ENCODE measurements around the gene METTL22. TPM values are rescaled to one million over a fixed set of nuclear protein-coding genes. Genes with fewer than 3 reads are reported as not detected.

METTL22 gene, protein sequence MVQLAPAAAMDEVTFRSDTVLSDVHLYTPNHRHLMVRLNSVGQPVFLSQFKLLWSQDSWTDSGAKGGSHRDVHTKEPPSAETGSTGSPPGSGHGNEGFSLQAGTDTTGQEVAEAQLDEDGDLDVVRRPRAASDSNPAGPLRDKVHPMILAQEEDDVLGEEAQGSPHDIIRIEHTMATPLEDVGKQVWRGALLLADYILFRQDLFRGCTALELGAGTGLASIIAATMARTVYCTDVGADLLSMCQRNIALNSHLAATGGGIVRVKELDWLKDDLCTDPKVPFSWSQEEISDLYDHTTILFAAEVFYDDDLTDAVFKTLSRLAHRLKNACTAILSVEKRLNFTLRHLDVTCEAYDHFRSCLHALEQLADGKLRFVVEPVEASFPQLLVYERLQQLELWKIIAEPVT
- polyA plus RNA-seq (ENCODE audit: insufficient read length), result 25.6 TPM

DNA sequence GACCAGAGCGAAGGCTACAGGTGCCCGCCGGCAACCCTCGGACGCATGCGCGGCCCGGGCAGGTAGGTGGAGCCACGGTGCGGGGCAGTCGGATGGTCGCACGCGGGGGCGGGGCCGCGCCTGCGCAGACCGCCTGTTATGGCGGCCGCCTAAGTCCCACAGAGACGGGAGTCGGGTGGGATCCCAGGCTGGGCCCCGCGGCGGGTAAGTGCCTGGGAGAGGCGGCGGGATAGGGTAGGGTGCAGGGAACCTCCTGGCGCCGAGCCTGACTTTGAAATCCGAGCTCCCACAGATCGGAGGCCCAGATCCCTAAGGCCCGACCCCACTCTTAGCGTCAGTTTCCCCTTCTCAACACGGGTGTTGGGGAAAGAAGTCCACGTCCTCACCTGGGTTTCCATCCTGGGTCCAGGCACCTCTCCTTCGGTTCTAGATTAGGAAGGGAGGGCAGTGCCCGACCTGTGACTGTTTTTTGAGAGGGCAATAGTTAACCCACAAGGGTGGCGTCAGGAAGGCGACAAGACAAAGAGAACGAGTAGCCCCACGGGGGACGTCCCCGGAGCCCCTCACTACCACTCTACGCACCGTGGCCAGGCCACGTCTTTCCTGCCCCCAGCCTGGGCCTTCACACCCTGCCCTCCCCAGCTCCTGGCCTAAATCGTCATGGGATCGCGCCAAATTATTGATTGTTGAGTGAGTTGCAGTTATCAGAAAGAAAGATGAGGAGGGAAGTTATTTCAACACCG is at the start of gene METTL22:
TSS of gene METTL22 (plus strand) at position 127 of the 743 bp plus-strand sequence. CDS start 3,968 bp downstream, outside the sequence.
- peak; percentile 93 for DNase-seq

DNA sequence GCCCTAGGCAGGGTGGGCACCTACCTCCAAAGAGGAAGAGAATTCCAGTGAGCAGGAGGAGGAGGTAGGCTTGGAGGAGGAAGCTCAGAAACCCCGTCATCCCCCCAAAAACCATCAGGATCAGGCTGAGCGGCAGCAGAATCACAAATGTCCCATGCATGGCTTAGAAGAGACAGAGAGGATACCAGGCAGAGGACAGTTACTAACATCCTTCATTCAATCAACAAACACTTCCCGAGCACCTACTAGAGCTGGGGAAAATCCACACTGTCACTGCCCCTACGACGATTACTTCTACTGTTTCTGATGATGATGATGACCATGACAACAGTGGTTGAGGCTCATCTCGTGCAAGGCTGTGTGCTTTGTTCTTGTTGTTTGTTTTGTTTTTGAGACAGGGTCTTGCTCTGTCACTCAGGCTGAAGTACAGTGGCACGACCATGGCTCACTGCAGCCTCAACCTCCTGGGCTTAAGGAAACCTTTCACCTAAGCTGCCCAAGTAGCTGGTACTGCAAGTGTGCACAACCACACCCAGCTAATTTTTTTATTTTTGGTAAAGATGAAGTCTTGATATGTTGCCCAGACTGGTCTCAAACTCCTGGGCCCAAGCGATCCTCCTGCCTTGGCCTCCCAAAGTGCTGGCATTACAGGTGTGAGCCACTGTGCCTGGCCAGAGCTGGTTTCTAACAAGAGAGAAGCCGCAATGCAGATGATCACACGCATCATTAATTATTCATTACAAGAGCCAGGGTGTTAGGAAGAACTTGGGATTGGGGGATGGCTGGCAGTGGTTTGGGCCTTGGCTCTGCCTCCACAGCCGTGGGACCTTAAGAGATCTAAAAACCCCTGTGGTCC is 49.2 kb upstream of the METTL22 start:
- no peak for DNase-seq

DNA sequence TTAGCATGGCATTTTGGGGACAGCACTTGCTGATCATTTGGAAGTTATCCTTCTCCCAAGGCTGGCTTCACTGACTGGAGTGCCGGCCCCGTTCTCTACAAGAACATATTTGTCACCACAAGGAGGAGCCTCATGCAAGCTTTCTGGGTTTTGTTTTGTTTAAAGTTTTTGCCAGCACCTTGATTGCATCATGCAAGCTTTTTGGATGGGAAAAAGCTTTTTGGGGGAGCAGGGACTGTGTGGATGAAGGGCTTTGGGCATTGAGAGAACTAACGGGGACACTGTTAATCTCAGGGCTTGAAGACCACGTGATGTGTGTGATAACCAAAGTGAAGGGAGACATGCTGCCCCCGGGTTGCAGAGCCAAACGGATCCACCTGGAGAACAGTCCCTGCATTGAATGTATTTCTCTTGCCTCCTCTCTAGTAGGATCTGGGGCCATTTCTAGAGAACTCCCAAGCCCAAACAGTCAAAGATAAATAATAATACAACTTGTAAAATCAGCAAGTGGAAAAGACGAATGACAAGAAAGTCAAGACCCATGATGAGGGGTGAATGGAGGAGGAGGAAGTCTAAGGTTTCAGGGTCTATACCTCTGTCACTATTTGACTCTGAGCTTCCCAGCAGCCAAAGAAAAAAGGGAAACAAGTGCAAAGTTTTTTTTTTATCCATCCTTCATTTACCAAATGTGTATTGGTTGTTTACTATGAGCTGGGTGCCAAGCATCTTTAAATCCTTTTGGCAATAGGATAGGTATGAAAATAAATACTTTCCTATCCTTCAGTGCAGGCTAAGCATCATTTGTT is 48.4 kb upstream of the METTL22 start:
- DNase-seq, result peak; percentile 30

DNA sequence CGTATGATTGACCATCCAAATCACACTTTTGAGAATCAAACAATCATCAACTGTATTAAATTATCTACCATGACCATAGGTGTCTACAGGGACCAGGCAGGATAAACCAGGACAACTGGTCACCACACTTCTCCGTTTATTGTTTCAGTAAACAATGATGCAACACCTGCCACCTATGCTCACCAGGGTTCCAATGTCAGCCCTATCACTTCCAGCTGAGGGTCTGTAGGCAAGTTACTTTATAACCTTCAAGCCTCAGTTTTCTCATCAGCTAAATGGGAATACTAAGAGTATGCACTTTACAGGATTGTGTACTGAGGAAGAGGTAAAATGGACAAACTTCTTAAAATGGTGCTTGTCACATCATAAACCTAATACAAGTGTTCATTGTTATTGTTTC is 46.1 kb upstream of the METTL22 start:
- no peak for DNase-seq

DNA sequence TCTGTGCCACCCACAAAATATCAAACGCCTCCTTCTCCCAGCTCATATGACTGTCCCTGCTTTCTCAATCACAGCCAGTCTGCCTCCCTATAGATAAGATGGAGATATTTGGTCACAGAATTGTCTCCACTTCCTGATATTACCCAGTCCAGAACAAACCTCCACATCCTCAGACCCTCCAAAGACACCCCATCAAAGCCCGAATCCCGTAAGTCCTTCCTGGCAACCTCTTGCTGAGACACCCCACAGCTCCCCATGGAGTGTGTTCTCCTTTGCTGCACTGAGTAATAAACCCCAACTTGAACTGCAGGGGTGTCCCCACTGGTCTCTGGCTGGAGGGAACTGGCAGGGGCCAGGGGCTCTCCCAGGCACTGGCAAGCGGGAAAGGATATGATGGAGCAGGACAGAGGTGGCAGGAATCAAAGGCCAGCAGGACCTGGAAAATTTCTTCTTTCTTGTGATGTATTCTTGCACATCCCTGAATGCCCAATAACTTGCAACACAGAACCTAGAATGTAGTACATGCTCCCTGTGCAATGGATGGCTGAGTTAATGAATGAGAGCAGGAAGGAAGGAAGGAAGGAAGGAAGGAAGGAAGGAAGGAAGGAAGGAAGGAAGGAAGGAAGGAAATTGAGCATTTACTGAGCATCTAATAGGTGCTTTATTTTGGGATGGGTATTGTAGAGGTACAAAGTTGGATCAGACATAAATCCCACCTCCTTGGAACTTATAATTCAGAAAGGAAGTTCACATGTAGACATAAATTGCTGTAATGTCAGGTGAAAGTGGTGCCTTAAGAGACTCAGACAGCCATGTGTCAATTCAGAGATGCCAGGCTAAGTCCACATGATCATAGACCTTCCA is 45.1 kb upstream of the METTL22 start:
- no peak for DNase-seq

DNA sequence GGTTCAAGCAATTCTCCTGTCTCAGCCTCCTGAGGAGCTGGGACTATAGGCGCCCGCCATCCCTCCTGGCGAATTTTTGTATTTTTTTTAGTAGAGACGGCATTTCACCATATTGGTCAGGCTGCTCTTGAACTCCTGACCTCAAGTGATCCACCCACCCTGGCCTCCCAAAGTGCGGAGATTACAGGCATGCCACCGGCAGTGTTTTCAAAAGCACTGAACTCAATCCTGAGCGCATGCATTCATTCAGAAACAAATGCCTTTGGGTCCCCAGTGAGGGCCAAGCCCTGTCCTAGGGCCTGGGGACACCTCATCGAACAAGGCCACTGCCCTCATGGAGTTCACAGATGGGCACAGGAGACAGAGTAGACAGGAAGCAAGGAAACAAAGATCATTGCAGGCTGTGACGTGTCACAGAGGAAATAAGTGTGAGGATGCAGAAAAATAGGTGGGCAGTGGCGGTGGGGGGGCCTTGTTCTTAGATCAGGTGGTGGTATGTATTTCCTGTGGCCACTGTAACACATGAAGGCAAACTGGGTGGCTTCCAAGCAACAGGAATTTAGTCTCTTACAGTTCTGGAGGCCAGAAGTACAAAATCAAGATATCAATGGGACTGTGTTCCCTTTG is 43.7 kb upstream of the METTL22 start:
- no peak for DNase-seq

DNA sequence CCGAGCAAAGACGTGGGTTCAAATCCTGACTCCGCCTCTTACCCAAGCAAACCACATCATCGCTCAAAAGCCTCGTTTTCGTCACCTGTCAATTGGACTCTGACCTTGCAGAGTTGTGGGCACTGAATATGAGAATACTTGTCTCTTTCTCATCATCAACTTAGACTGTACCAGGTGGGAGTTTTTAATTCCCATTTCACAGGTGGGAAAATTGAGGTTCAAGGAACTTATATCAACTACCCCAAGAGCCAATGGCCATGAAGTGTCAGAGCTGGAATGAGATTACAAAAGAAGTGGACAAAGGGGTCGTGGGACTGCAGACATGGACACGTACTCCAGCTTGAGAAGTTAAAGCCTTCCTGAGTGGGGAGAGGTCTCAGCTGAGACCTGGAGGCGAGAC is 41.9 kb upstream of the METTL22 start:
- DNase-seq, result no peak

DNA sequence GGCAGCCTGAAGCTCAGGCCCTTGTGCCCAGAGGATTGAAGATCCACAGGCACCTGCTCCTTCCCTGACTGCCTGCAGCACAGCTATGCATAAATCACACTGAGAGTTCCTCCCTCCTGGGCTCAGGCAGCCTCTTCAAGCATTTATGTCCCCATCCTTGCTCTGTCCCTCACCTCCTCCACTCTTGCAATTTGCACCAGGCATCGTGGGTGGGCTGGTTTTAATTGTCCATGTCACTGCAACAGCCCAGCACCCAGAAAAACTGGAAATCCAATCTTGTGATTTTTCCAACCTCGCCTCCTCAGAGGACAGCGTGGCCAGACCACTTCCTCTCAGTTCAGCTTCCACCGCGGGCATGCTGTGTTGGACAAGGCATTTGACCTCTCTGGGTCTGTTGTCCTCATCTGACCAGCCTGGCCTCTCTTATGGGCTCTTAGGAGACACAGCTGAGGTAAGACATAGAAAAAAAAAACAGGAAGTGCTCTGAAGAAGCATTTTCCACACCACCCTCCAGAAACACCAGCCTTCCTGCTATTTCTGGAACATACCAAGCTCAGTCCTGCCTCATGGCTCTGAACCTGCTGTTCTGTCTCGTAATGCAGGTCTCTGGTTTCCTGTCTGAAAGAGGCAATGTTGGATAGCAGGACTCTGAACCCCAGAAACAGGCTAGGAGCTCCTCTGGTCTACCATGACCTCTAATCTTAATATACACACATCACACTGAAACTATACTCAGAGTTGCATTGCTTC is 39.5 kb upstream of the METTL22 start:
- DNase-seq, result no peak

DNA sequence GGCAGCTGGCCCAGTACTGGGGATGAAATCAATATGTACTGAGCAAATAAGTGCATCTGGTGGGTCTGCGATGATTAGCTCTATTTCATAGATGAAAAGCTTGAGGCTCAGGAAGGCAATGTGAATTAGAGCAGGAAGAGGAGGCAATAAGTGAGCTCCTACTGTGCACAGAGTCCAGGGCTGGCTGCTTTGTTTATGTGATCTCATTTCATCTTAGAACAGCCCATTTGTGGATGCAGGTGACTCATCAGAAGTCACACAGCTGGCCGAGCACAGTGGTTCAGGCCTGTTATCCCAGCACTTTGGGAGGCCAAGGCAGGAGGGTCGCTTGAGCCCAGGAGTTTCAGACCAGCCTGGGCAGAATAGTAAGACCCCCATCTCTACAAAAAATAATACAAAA is 38.3 kb upstream of the METTL22 start:
- no peak for DNase-seq

DNA sequence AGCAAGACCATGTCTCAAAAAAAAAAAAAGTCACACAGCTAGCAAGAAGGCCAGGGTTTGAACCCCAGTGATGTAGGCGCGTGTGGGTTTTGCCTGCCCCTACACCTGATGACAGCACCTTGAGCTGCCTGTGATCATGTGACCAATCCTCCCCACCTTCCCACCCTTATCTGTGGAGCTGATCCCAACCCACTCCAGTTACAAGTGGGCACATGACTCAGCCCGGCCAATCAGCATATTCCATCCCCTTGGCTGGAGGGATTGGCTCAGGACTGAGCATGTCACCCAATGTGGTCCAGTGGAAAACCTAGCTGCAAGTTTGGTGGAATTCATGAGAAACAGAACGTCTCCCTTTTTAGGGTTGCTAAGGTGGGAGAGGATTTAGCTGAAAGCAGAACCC is 37.8 kb upstream of the METTL22 start:
- no peak for DNase-seq

DNA sequence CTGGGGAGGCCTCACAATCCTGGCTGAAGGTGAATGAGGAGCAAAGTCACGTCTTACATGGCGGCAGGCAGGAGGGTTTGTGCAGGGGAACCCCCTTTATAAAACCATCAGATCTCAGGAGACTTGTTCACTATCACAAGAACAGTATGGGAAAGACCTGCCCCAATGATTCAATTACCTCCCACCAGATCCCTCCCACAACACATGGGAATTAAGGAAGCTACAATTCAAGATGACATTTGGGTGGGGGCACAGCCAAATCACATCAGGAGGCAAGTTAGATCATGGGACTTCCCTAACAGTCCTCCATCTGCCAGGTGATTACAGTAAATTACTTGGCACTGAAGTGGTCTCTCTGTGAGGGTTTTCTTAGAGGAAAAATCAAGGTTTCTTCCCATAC is 36.5 kb upstream of the METTL22 start:
- no peak for DNase-seq

DNA sequence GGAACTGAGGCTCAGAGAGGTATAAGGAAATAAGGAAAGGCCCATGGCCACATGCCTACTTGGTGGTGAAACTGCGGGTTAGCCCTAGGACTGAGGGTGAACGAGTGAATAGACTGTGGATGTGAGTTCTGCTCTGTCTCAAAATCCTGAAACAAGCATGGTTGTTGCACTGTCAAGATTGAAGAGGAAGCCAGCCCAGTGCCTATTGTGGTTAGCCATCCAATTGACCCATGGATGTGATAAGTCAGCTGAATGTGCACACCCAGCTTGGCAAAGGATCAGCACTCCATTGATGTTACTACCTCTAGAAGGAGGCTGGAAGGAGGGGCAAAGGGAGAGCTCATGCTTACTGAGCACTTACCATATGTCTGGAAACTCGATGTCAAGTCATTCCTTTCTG is 35.6 kb upstream of the METTL22 start:
- DNase-seq, result no peak

DNA sequence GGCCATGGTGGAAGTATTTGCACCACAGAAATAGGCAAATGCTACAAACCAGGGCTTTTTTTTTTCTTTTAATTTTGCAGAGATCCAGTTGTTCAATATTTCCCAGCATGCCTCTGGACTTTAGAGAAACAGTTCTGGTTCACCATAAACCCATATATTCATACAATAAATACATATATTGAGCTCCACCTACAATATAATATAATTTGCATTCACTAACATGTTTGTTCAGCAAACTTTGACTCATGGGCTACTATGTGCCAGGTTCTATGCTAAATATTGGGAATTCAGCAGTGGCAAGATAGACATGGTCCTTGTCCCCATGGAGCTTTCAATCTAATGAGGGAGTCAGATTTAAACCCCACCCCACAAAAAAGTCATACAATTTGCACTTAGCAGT is 34.4 kb upstream of the METTL22 start:
- DNase-seq, result no peak

DNA sequence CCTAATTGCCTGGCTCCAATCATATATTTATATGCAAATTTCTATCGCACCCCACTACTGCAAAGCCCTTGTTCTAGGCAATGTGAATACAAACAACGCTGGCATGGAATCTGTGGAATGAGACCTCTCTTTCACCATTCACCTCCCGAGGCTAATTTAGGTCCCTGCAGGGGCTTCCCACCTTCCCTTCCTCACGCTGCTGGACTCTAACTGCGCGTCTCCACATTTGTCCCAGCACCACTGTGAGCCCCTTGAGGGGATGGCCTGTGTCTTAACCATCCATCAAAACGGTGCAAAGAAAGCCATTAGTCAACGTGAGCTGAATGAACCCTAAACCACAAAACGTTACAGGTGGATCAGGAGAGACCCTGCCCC is 32.8 kb upstream of the METTL22 start:
- no peak for DNase-seq

DNA sequence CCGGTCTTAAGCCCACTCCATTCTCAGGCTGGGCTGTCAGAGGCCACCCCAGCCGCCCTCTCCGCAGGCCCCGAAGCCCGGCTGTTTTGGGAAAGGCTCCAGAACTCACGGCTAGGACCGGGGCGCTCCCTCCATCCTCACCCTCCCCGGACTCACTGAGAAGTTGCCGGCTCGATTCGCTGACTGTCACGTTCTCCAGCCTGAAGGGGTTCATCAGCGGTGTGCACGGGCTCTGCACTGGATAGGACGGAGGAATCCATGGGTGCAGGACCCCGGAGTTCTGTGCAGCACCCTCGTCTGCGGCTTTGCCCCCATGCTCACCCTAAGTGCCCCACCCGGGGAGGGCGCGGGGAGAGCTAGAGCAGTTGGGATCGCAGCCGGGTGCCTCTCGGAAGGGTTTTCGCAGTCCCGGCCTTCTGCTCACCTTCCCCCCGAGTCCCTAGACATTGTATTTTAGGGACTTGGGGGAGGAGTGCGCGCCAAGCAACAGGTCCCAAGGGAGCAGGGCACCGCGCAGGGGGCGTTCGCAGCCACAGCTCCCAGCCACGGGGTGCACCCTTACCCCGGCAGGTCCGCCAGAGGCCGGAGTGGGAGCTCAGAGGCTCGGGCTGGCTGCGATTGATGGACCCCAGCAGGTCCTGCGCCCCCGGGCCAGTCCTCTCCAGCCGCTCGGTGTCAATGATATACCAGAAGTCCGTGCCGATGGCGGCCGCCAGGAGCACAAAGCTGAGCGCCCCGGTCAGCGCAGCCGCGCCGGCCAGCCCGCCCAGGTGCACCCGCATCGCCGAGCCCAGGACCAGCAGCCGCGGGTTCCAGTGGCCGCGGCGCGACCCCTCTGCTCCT is 32.2 kb upstream of the METTL22 start:
- no peak for DNase-seq

DNA sequence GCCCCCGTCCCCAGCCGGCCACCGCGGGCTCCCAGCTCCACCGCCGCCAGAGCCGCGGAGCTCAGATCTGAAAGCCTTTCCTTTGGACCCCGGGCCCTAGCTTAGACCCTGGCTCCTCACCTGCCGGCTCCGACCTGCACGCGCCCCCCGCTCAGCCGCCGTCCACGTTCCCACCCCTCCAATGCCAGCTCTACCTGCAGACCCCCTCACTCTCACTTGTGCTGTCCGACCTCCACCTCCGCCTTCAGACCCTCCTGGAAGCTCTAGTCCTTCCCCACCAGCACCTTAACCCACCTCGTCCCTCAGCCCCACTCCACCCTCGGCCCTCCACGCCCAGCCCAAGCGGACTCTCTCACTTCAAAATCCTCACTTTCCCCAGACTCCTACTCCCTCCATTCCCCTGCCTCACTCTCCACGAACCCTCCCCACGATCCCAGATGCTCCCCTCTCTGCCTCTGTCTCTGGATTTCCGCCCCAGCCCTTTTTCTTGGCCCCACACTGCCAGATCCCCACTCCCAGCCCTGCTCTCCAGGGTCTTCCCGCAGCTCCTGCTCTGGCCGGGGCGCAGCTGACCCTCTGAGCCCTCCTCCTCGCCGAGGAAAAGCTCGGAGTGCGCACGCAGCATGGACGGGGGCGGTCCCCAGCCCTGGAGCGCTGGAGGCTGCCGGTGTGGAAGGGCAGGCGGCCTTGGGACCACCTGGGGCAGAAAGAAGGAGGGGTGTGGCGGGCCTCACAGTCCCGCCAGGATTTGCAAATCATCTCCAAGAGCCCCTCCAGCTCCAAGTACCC is 31.4 kb upstream of the METTL22 start, which contains the start of gene TMEM114:
TSS of gene TMEM114 (minus strand) at position 612 of the 789 bp plus-strand sequence. CDS start 673 bp downstream, outside the sequence.
- DNase-seq, result no peak

DNA sequence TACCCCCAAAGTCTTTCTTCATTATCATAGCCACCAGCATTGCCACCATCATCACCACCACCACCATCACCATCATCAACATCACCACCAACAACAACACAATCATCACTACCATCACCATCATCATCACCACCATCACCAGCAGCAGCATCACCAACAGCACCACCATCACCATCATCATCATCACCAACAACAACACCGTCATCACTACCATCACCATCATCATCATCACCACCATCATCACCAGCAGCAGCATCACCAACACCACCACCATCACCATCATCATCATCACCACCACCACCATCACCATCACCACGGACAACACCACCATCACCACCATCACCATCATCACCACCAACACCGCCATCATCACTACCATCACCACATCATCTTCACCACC is 30.7 kb upstream of the METTL22 start:
- no peak for DNase-seq

DNA sequence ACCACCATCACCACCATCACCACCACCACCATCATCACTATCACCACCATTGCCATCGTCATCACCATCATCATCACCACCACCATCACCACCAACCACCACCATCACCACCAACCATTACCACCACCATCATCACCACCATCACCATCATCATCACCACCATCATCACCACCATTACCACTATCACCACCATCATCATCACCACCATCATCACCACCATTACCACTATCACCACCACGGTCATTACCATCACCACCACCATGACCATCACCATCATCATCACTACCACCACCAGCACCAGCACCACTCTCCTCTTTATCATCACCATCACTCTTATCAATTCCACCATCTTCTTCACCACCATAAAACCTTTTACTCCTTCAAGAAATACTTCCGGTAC is 30.0 kb upstream of the METTL22 start:
- no peak for DNase-seq

Measured in hindlimb muscle (tissue), 1 donor.